KMS-11 (cell line): ENCODE data around the gene DCUN1D5.

ENCODE experiments used
- H2AFZ ChIP-seq: fragments of 200-600 bp; sonication (generic); 2 replicates; pipeline ENCODE4 v1.6.1; 2016; ENCODE audit warnings: antibody characterized with exemption, mixed run types, low read depth
- H3K27ac ChIP-seq: fragments of 200-600 bp; sonication (generic); 2 replicates; pipeline ENCODE4 v1.6.1; 2016; ENCODE audit warnings: mild to moderate bottlenecking, mixed run types
- H3K27me3 ChIP-seq: fragments of 200-600 bp; sonication (generic); 2 replicates; pipeline ENCODE4 v1.6.1; 2017; ENCODE audit warnings: mild to moderate bottlenecking, low read depth, mixed run types, moderate library complexity; ENCODE audit not compliant: insufficient read depth
- H3K36me3 ChIP-seq: fragments of 200-600 bp; sonication (generic); 2 replicates; pipeline ENCODE4 v1.6.1; 2017; ENCODE audit warnings: mild to moderate bottlenecking, mixed run types; ENCODE audit not compliant: insufficient read depth
- H3K4me1 ChIP-seq: fragments of 200-600 bp; sonication (generic); 2 replicates; pipeline ENCODE4 v1.6.1; 2016; ENCODE audit warnings: mild to moderate bottlenecking, low read depth, mixed run types; ENCODE audit not compliant: poor library complexity, severe bottlenecking
- H3K4me2 ChIP-seq: fragments of 200-600 bp; sonication (generic); 2 replicates; pipeline ENCODE4 v1.7.0; 2016; ENCODE audit warnings: mild to moderate bottlenecking, mixed run types
- H3K4me3 ChIP-seq: fragments of 200-600 bp; sonication (generic); IDR thresholded peaks from 2 replicates; pipeline ENCODE4 v1.6.1; 2017; ENCODE audit warnings: low read depth, low read length, mixed read lengths; ENCODE audit not compliant: insufficient read depth
- H3K79me2 ChIP-seq: fragments of 200-600 bp; sonication (generic); 2 replicates; pipeline ENCODE4 v1.6.1; 2016; ENCODE audit warnings: low read depth, mixed run types; ENCODE audit not compliant: insufficient read depth
- H3K9ac ChIP-seq: fragments of 200-600 bp; sonication (generic); 2 replicates; pipeline ENCODE4 v1.6.1; 2016; ENCODE audit warnings: mild to moderate bottlenecking, mixed run types
- H4K20me1 ChIP-seq: fragments of 200-600 bp; sonication (generic); 2 replicates; pipeline ENCODE4 v1.6.1; 2016; ENCODE audit warnings: mild to moderate bottlenecking, mixed run types; ENCODE audit not compliant: insufficient read depth
- TF ChIP-seq, protein P1 (sequence below): fragments of 200-600 bp; sonication (generic); conservative IDR thresholded peaks from 2 replicates; pipeline ENCODE4 v1.6.1; 2017; ENCODE audit warnings: low read depth, mild to moderate bottlenecking, antibody characterized with exemption, low read length, moderate library complexity, mixed read lengths

The DCUN1D5 gene

DNA sequence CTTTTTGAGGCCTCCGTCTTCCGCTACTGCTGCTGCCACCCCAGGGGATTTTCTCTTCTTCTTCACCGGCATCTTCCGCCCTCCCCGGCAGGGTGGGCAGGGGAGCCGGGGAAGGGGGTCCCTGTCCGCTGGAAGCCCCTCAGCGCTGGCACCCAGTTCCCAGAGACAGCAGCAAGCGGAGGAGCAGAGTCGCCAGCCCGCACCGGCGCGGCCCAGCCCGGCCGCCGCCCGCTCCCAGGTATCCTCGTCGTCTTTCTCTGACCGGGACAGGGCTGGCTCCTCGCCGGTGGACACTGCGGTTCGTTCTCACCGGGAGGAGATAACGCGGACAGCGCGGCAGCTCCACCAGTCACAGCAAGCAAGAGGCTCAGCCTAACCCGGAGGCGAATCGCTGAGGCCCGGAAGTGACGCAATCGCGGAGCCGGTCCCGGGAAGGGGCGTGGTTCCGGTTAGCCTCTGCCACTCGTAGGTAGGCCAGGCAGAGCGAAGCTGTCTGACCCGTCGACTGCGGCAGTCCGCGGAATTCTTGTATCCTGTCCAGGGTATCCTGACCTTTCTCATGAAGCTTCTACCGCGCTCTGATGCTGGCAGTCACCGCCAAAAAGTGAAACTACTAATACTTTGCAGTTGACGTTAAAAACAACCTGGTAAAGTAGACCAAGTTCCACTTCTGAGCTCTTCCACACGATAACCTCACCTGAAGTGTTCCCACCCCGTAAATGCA lies at the start of gene DCUN1D5:
DCUN1D5 (minus strand) TSS at position 360 of the 724 bp plus-strand sequence; CDS start at position 72, 288 bp downstream.
- Histone ChIP-seq H3K9ac (peak within 1 kb of the TSS; percentile 93), H4K20me1 (no peaks in the 10 kb centered on the region), H3K36me3 (no peaks in the 10 kb centered on the region), H3K27me3 (no peaks in the 10 kb centered on the region), H3K4me2 (peak within 1 kb of the TSS; percentile 89), H3K27ac (peak within 1 kb of the TSS; percentile 76), H3K4me3 (no peak within 1 kb of the TSS), H2AFZ (peak within 1 kb of the TSS; percentile 83), H3K4me1 (peaks cover 25% of the 10 kb centered on the region), H3K79me2 (peaks cover 50% of the 10 kb centered on the region)
- TF ChIP-seq, protein P1, sequence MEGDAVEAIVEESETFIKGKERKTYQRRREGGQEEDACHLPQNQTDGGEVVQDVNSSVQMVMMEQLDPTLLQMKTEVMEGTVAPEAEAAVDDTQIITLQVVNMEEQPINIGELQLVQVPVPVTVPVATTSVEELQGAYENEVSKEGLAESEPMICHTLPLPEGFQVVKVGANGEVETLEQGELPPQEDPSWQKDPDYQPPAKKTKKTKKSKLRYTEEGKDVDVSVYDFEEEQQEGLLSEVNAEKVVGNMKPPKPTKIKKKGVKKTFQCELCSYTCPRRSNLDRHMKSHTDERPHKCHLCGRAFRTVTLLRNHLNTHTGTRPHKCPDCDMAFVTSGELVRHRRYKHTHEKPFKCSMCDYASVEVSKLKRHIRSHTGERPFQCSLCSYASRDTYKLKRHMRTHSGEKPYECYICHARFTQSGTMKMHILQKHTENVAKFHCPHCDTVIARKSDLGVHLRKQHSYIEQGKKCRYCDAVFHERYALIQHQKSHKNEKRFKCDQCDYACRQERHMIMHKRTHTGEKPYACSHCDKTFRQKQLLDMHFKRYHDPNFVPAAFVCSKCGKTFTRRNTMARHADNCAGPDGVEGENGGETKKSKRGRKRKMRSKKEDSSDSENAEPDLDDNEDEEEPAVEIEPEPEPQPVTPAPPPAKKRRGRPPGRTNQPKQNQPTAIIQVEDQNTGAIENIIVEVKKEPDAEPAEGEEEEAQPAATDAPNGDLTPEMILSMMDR, result no peak

DNA sequence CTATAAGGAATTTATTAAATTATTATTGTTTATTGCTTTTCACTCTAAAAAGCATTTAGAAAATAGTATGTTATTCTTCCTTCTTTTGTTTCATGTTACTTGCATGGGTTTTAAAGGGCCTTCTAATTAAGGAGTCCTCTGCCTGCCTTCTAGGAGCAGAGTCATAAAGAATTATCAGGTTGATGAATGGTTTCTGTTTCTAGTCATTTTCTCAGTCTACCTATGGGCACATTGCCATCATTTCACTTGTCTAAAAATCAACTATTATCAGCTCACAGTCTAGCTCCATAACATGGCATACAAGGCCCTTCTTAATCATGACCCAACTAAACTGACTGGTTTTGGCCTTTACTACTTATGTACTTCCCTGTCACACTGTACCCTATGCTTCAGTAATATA lies 33.5 kb upstream of the DCUN1D5 start:
- TF ChIP-seq, protein P1, result no peak
- no peaks in the 10 kb centered on the region for H3K36me3 ChIP-seq
- H3K27me3 ChIP-seq, result no peaks in the 10 kb centered on the region
- no peaks in the 10 kb centered on the region for H4K20me1 ChIP-seq
- no peak overlapping the region for H3K4me3 ChIP-seq
- no peaks in the 10 kb centered on the region for H3K4me1 ChIP-seq
- H3K4me2 ChIP-seq, result no peak overlapping the region
- no peak overlapping the region for H2AFZ ChIP-seq
- no peaks in the 10 kb centered on the region for H3K79me2 ChIP-seq
- no peak overlapping the region for H3K9ac ChIP-seq
- no peak overlapping the region for H3K27ac ChIP-seq

DNA sequence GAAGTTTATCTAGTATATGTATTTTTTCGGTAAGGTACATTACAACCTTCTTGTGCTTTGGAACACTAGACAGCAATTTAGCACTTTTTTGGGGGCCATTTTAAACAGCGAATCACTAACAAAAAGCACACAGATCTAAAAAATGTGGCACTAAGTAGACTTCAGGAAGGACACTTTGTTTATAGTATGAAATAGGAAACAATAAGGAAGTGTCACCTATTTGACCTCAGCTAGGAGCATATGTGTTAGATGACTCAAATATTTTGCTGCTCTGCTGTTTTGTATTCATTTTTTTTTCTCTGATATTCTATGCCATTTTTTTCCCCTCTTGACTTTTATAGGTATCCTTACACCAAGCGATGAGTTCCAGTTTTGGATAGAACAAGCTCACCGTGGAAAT lies 22.9 kb upstream of the DCUN1D5 start:
- Histone ChIP-seq H3K27me3 (no peaks in the 10 kb centered on the region), H4K20me1 (no peaks in the 10 kb centered on the region), H3K9ac (no peak overlapping the region), H3K79me2 (no peaks in the 10 kb centered on the region), H2AFZ (no peak overlapping the region), H3K4me3 (no peak overlapping the region), H3K4me1 (no peaks in the 10 kb centered on the region), H3K36me3 (no peaks in the 10 kb centered on the region), H3K4me2 (no peak overlapping the region), H3K27ac (no peak overlapping the region)
- TF ChIP-seq, protein P1, result no peak

DNA sequence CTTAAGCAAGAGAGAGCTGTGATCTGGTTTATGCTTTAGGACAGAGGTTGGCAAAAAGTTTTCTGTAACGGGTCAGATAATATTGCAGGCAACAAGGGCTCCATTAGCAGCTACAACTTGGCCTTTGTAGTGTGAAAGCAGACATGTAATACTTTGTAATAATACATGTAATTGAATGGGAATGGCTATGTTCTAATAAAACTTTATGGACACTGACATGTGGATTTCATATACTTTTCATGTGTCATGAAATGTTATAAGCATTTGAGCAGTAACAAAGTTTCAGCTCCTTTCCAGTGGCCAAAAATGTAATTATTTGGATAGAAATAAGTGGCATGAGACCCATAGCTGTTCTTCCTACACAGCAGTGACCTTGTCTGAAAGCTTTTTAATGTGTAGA lies 20.4 kb upstream of the DCUN1D5 start:
- no peaks in the 10 kb centered on the region for H3K36me3 ChIP-seq
- no peak overlapping the region for H3K27ac ChIP-seq
- H3K4me2 ChIP-seq, result no peak overlapping the region
- H3K79me2 ChIP-seq, result no peaks in the 10 kb centered on the region
- H2AFZ ChIP-seq, result no peak overlapping the region
- H3K27me3 ChIP-seq, result no peaks in the 10 kb centered on the region
- no peaks in the 10 kb centered on the region for H4K20me1 ChIP-seq
- no peak overlapping the region for H3K9ac ChIP-seq
- TF ChIP-seq, protein P1, result no peak
- H3K4me3 ChIP-seq, result no peak overlapping the region
- H3K4me1 ChIP-seq, result peaks cover 6% of the 10 kb centered on the region
